Endothelial cell of umbilical vein (primary cell): Measurements from ENCODE around the gene TPMT. TPM values are rescaled to one million over a fixed set of nuclear protein-coding genes. Genes with fewer than 3 reads are reported as not detected.

Experiments
- BruUV-seq: library from RNA; stranded (reverse); fragments of 400-500 nt; replicated peaks from 2 replicates; lab custom pipeline; 2021; lab: Mats Ljungman, UMichigan
- CTCF ChIA-PET: fragments of 300-600, 350-600 bp; sonication (Branson Sonifier 250); formaldehyde crosslinking; loops from one replicate; lab custom pipeline; 2021; ENCODE audit warnings: antibody characterized with exemption, inconsistent platforms; lab: Charles Lee
- POLR2A ChIA-PET: fragments of 300-600, 350-600 bp; sonication (Branson Sonifier 250); formaldehyde crosslinking; loops from one replicate; lab custom pipeline; 2021; ENCODE audit warnings: antibody characterized with exemption, inconsistent platforms; lab: Charles Lee
- DNase-seq: peaks from one replicate; pipeline ENCODE4 v3.0.0-alpha.2; 2011; ENCODE audit warnings: low read depth, low spot score
- FAIRE-seq: peaks from 2 replicates; lab custom pipeline; 2011; peaks lifted over from hg19 to GRCh38; lab: Jason Lieb, UNC
- H2AFZ ChIP-seq: 2 replicates; pipeline ENCODE4 v1.6.0; 2012; ENCODE audit warnings: low read depth, low read length, control low read depth, inconsistent platforms
- H3K27ac ChIP-seq: 2 replicates; pipeline ENCODE4 v1.5.1; 2011; ENCODE audit warnings: low read depth, mild to moderate bottlenecking, control low read depth, low read length, moderate library complexity; ENCODE audit not compliant: insufficient read depth
- H3K27me3 ChIP-seq, 2 experiments: 2 replicates each; pipeline versions ENCODE4 v1.6.0 to v1.6.1; 2011; ENCODE audit warnings: low read length in 2 of 2, mixed read lengths in 1 of 2; ENCODE audit not compliant: control insufficient read depth in 2 of 2, insufficient read depth in 2 of 2
- H3K36me3 ChIP-seq, 2 experiments: 2 replicates in 1 of 2; 3 replicates in 1 of 2; pipeline ENCODE4 v1.5.1; 2011; ENCODE audit warnings: low read length in 2 of 2, mild to moderate bottlenecking in 1 of 2, moderate library complexity in 1 of 2; ENCODE audit not compliant: control insufficient read depth in 2 of 2, insufficient read depth in 2 of 2; ENCODE audit errors: extremely low read depth in 1 of 2
- H3K4me1 ChIP-seq: 3 replicates; pipeline ENCODE4 v1.5.1; 2011; ENCODE audit warnings: mild to moderate bottlenecking, low read length; ENCODE audit not compliant: control insufficient read depth, insufficient read depth; ENCODE audit errors: extremely low read depth
- H3K4me2 ChIP-seq: 2 replicates; pipeline ENCODE4 v1.6.1; 2011; ENCODE audit warnings: low read length, control low read depth, mixed read lengths; ENCODE audit not compliant: insufficient read depth
- H3K4me3 ChIP-seq, 3 experiments: fragments of 200-600 bp in 1 of 3; sonication (generic), shearing (Covaris generic) in 1 of 3; replicated peaks in 1 of 3; 2 replicates each; pipeline ENCODE4 v1.5.1; 2011 to 2016; ENCODE audit warnings: control low read depth in 3 of 3, low read length in 3 of 3, mild to moderate bottlenecking in 2 of 3, inconsistent platforms in 1 of 3, low read depth in 1 of 3, moderate library complexity in 1 of 3; ENCODE audit not compliant: insufficient read depth in 1 of 3
- H3K79me2 ChIP-seq: 2 replicates; pipeline ENCODE4 v1.6.0; 2012; ENCODE audit warnings: low read length, inconsistent platforms; ENCODE audit not compliant: control insufficient read depth, insufficient read depth
- H3K9ac ChIP-seq: replicated peaks from 2 replicates; pipeline ENCODE3; 2011; ENCODE audit warnings: low read length, control low read depth; ENCODE audit not compliant: insufficient read depth; ENCODE audit errors: extremely low read depth
- H3K9me1 ChIP-seq: replicated peaks from 3 replicates; pipeline ENCODE4 v1.6.0; 2011; ENCODE audit warnings: mild to moderate bottlenecking, low read length; ENCODE audit not compliant: control insufficient read depth, insufficient read depth; ENCODE audit errors: extremely low read depth
- H3K9me3 ChIP-seq: replicated peaks from 2 replicates; pipeline ENCODE4 v1.5.1; 2012; ENCODE audit warnings: low read length, inconsistent platforms; ENCODE audit not compliant: control insufficient read depth, insufficient read depth
- H4K20me1 ChIP-seq: replicated peaks from 2 replicates; pipeline ENCODE3; 2011; ENCODE audit warnings: mild to moderate bottlenecking, low read length; ENCODE audit not compliant: control insufficient read depth, insufficient read depth; ENCODE audit errors: extremely low read depth
- CTCF ChIP-seq, 2 donors: IDR thresholded peaks; 1 replicate in 1 of 2; 2 replicates in 1 of 2; pipeline ENCODE4 v1.5.1; 2011; ENCODE audit warnings: low read length in 2 of 2, mild to moderate bottlenecking in 2 of 2, moderate library complexity in 2 of 2, control low read depth in 1 of 2, inconsistent platforms in 1 of 2, low read depth in 1 of 2; ENCODE audit not compliant: insufficient read depth in 1 of 2; ENCODE audit errors: extremely low read depth in 1 of 2
- EZH2 ChIP-seq: IDR thresholded peaks from 2 replicates; pipeline ENCODE4 v1.6.1; 2012; ENCODE audit warnings: borderline replicate concordance, low read depth, mild to moderate bottlenecking, moderate library complexity, low read length, inconsistent platforms; ENCODE audit not compliant: severe bottlenecking
- FOS ChIP-seq: IDR thresholded peaks from 2 replicates; pipeline ENCODE4 v1.6.1; 2011; ENCODE audit warnings: mild to moderate bottlenecking, low read length, moderate library complexity, borderline replicate concordance; ENCODE audit not compliant: insufficient read depth
- GATA2 ChIP-seq: IDR thresholded peaks from 2 replicates; pipeline ENCODE4 v1.7.0; 2011; ENCODE audit warnings: low read depth, mild to moderate bottlenecking, moderate library complexity, mixed read lengths, low read length; ENCODE audit not compliant: insufficient read length, insufficient read depth
- JUN ChIP-seq: IDR thresholded peaks from 2 replicates; pipeline ENCODE4 v1.6.1; 2011; ENCODE audit warnings: borderline replicate concordance, low read depth; ENCODE audit not compliant: insufficient read length, insufficient read depth
- MAX ChIP-seq: IDR thresholded peaks from 2 replicates; pipeline ENCODE4 v1.6.1; 2011; ENCODE audit not compliant: insufficient read depth, insufficient read length
- MYC ChIP-seq: IDR thresholded peaks from one replicate; pipeline ENCODE4 v1.6.1; 2011; ENCODE audit warnings: mild to moderate bottlenecking, low read depth, low read length
- POLR2A ChIP-seq: IDR thresholded peaks from 2 replicates; pipeline ENCODE4 v1.6.1; 2012; ENCODE audit warnings: low read depth, mild to moderate bottlenecking, control low read depth, low read length
- POLR2AphosphoS5 ChIP-seq: IDR thresholded peaks from 2 replicates; pipeline ENCODE4 v1.6.1; 2012; ENCODE audit warnings: low read depth, mild to moderate bottlenecking, control low read depth, low read length, moderate library complexity; ENCODE audit not compliant: insufficient read depth
- dilution Hi-C: fragments of 300-500 bp; cut with MboI; formaldehyde crosslinking; loops from one replicate; pipeline ENCODE4 v1.15.0; 2019; ENCODE audit warnings: low sequenced_read_pairs; ENCODE audit not compliant: extremely low pct_ligation_motif_present
- intact Hi-C: fragments of 100-400 bp; cut with micrococcal nuclease; formaldehyde crosslinking; loops from one replicate; pipeline ENCODE4 v1.10.0; 2022
- polyA plus RNA-seq, 4 experiments: library from polyadenylated mRNA; depleted of rRNA in 3 of 4; stranded (reverse) in 3 of 4; unstranded in 1 of 4; fragments of >200 nt; gene quantifications; 2 replicates each; pipeline versions ENCODE4 v1.2.1 to v1.2.3, GENCODE V29; 2011 to 2012; ENCODE audit warnings: missing spikeins in 1 of 4
- total RNA-seq: library from RNA; stranded (reverse); gene quantifications from 2 replicates; pipeline ENCODE4 v1.2.3, GENCODE V29; 2021

The TPMT gene
- total and polyA plus RNA-seq, 2 donors (not counting 3 experiments of a cell fraction or from before 2014, with no cell fraction given): 6.5 to 11.1 TPM

- no peak overlapping the region for H3K4me2 ChIP-seq
- dilution Hi-C loops: no loop called here
- H3K9me3 ChIP-seq: no peaks in the 10 kb centered on the region
- ChIA-PET CTCF (interaction anchor here (1.1 to 1.2 kb wide), 2 partner anchors 9 to 13 kb away, joined by 3 to 5 read pairs; no protein-coding TSS in a partner anchor), POLR2A (no interaction called here)
- intact Hi-C loops: no loop called here
- no peak overlapping the region for H3K4me3 ChIP-seq
- no peaks in the 10 kb centered on the region for H4K20me1 ChIP-seq
- no peak for FAIRE-seq
- no peaks in the 10 kb centered on the region for H3K27me3 ChIP-seq
- no peaks in the 10 kb centered on the region for H3K4me1 ChIP-seq
- peaks cover 0 to 1% of the 10 kb centered on the region in 2 experiments for H3K36me3 ChIP-seq
- no TSS peak for BruUV-seq
- TF ChIP-seq MYC (no peak), GATA2 (no peak)
- H3K9me1 ChIP-seq: no peaks in the 10 kb centered on the region
- H2AFZ ChIP-seq: no peak overlapping the region
- no peak overlapping the region for H3K27ac ChIP-seq
- DNase-seq: no peak
- H3K79me2 ChIP-seq: no peaks in the 10 kb centered on the region
- H3K9ac ChIP-seq: no peak overlapping the region
These were observed 7.7 kb downstream of the TPMT start for GRCh38 chr6:18147160-18147559.

GRCh38 chr6:18142591-18142861, 12.4 kb downstream of the TPMT start:
- intact Hi-C loops: no loop called here
- Histone ChIP-seq H3K27ac (no peak overlapping the region), H3K9ac (no peak overlapping the region), H3K27me3 (no peaks in the 10 kb centered on the region), H4K20me1 (no peaks in the 10 kb centered on the region), H3K36me3 (peaks cover 0 to 1% of the 10 kb centered on the region in 2 experiments), H3K79me2 (no peaks in the 10 kb centered on the region), H3K4me1 (no peaks in the 10 kb centered on the region), H3K9me3 (no peaks in the 10 kb centered on the region), H3K4me2 (no peak overlapping the region), H3K9me1 (no peaks in the 10 kb centered on the region), H2AFZ (no peak overlapping the region), H3K4me3 (no peak overlapping the region)
- ChIA-PET CTCF (no interaction called here), POLR2A (no interaction called here)
- BruUV-seq: no TSS peak
- dilution Hi-C loops: no loop called here
- FAIRE-seq: no peak
- TF ChIP-seq FOS (no peak), EZH2 (no peak), MYC (no peak), POLR2AphosphoS5 (no peak), GATA2 (no peak), POLR2A (no peak), MAX (no peak), CTCF (IDR thresholded peaks at IDR 0.05; ENCODE audit: extremely low read depth in 1 of 2, insufficient read depth in 1 of 2, low read depth in 1 of 2, low read length in 2 of 2) (no peak), JUN (no peak)
- DNase-seq: no peak
